Measurements from ENCODE around the gene TCFL5.
A peak's percentile ranks its signal among the peaks of the same experiment; 100 is the strongest.

TCFL5 gene

GRCh38 chr20:62806383-62807050 is 55.1 kb downstream of the TCFL5 start:
- H3K27ac ChIP-seq = peak overlapping the region; percentile 90
- TF ChIP-seq, protein P1, sequence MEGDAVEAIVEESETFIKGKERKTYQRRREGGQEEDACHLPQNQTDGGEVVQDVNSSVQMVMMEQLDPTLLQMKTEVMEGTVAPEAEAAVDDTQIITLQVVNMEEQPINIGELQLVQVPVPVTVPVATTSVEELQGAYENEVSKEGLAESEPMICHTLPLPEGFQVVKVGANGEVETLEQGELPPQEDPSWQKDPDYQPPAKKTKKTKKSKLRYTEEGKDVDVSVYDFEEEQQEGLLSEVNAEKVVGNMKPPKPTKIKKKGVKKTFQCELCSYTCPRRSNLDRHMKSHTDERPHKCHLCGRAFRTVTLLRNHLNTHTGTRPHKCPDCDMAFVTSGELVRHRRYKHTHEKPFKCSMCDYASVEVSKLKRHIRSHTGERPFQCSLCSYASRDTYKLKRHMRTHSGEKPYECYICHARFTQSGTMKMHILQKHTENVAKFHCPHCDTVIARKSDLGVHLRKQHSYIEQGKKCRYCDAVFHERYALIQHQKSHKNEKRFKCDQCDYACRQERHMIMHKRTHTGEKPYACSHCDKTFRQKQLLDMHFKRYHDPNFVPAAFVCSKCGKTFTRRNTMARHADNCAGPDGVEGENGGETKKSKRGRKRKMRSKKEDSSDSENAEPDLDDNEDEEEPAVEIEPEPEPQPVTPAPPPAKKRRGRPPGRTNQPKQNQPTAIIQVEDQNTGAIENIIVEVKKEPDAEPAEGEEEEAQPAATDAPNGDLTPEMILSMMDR (conservative IDR thresholded peaks at IDR 0.05) = no peak

DNA sequence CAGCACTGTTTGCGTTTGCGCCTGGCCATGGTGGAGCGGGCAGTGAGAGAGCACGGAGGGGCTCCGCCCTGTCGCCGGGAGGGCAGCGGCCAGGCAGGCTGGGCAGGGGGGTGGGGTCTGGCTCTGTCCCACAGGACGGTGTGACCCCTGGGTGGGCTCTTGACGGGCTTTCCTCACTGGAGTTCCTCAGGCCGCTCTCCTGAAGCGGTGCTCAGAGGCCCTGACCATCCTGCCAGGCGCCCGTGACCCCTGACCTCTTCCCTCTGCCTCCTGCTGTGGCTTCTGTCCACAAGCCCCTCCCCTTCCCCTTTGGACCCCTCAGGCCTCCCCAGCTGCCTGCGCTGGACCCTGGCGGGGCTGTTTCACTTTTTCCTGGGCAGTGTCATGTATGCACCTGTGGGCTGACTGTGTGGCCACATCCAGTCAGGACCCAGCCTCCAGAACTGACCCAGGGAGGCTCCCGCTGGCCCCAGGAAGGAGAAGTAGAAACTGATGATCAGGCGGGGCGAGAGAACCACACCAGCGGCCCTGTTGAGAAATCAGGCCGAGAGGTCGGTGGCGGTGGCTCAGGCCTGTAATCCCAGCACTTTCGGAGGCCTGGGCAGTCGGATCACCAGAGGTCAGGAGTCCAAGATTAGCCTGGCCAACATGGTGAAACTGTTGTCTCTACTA is 55.8 kb downstream of the TCFL5 start:
- TF ChIP-seq, protein P1 (conservative IDR thresholded peaks at IDR 0.05) = no peak
- H3K27ac ChIP-seq = peak overlapping the region; percentile 90

DNA sequence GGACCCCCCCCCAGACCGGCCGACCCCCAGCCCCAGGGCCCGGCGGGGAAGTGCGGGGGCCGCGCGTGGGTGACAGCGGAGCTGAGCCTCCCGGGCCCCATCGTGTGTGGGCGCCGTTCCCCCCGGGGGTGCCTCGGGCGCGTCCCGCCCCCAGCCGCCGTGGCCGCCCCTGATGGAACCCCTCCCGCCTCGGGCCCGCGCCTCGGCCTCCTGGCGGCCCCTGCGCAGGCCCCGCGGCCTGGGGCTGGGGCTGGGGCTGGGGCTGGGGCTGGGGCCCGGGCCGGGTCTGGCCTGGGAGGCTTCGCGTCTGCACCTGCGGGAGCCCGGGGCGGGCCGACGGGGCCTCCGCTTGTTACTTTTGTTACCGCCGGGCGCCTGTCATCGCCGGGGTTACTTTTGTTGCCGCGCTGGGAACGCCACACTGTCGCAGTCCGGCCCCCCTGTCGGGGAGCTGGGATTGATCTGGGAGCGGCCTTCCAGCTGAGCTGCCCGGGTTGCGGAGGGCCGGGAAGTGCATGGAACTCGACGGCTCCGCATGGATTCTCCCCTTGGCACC is 56.4 kb downstream of the TCFL5 start:
- TF ChIP-seq, protein P1 (conservative IDR thresholded peaks at IDR 0.05) = no peak
- H3K27ac ChIP-seq = peak overlapping the region; percentile 90

- peak within 1 kb of the TSS; percentile 90 for H3K27ac ChIP-seq
- TF ChIP-seq, protein P1 (conservative IDR thresholded peaks at IDR 0.05) = no peak
Observed at GRCh38 chr20:62804627-62805154, 56.9 kb downstream of the TCFL5 start, which contains the start of gene OGFR. TSS of gene OGFR (plus strand) at chr20:62804835. CDS start at chr20:62804860, 25 bp downstream.

DNA sequence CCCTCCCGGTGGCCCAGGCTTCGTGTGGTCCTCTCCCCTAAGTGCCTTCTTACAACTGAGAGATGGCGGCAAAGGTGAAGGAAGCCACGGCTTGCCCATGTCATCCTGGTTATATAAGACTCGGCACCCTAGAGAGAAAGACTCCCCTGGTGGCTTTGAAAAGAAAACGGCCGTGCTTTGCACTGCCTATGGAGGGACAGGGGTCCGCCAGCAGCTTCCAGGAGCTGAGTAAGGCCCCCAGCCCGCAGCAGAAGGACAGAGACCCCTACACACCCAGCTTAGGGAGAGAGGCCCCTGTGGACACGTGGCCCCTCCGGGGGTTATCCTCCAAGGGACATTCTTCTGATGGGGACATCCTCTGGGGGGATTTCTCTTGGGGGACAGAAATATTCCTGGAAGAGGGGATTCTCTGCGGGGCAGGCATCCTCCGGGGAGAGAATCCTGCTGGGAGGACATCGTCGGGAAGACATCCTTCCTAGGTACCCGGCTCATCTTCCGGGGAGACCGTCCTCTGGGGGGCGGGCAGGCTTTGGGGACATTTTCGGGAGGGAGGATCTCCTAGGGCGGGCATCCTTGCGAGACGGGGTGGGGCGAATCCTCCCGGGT is 57.5 kb downstream of the TCFL5 start:
- peak overlapping the region; percentile 90 for H3K27ac ChIP-seq

GRCh38 chr20:62802026-62802712 is 59.5 kb downstream of the TCFL5 start:
- no peak overlapping the region for H3K27ac ChIP-seq
- TF ChIP-seq, protein P1 (conservative IDR thresholded peaks at IDR 0.05) = no peak

More for the DNA sequence above, 57.5 kb downstream of the TCFL5 start:
- TF ChIP-seq, protein P1 (conservative IDR thresholded peaks at IDR 0.05) = no peak
